ENCODE data around the gene STAT3. TPM values are rescaled to one million over a fixed set of nuclear protein-coding genes. Genes with fewer than 3 reads are reported as not detected.
A peak's percentile ranks its signal among the peaks of the same experiment; 100 is the strongest.

Gene STAT3
- total and polyA plus RNA-seq, 9 of the 15 experiments (the other 6 are each of a cell fraction or from before 2014, with no cell fraction given): 90.0 to 179 (median 114) TPM

GRCh38 chr17:42312285-42313130 lies 75.7 kb downstream of the STAT3 start (continued):
- TF ChIP-seq ZNF395 (CRISPR knock-in tag; IDR thresholded peaks at IDR 0.05): peak; percentile 95
- no peak for TF ChIP-seq ZNF436 (CRISPR knock-in tag; IDR thresholded peaks at IDR 0.05)
- TF ChIP-seq, protein P1, sequence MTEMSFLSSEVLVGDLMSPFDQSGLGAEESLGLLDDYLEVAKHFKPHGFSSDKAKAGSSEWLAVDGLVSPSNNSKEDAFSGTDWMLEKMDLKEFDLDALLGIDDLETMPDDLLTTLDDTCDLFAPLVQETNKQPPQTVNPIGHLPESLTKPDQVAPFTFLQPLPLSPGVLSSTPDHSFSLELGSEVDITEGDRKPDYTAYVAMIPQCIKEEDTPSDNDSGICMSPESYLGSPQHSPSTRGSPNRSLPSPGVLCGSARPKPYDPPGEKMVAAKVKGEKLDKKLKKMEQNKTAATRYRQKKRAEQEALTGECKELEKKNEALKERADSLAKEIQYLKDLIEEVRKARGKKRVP (CRISPR knock-in tag; IDR thresholded peaks at IDR 0.05): peak; percentile 19; the same call in 1 of the 2 replicates
- TF ChIP-seq AFF1 (IDR thresholded peaks at IDR 0.05; ENCODE audit: low read depth in 1 of 2, partially characterized antibody in 2 of 2): peak; percentile 48 to 50
- peak in 1 of 2 experiments; percentile 54; a peak in 1 of 3 replicates for TF ChIP-seq CBX3 (IDR thresholded peaks at IDR 0.05; ENCODE audit: borderline replicate concordance in 1 of 2, low read length in 2 of 2)
- TF ChIP-seq ARID3B (CRISPR knock-in tag; IDR thresholded peaks at IDR 0.05; ENCODE audit: borderline replicate concordance): peak; percentile 60; the same call in 1 of the 2 replicates
- TF ChIP-seq HDAC6 (IDR thresholded peaks at IDR 0.05; ENCODE audit: low read depth, low read length): no peak
- peak; percentile 86 for TF ChIP-seq L3MBTL2 (IDR thresholded peaks at IDR 0.05)
- no peak for TF ChIP-seq NCOA6 (IDR thresholded peaks at IDR 0.05)
- no peak for TF ChIP-seq ZFP1 (CRISPR knock-in tag; IDR thresholded peaks at IDR 0.05)
- TF ChIP-seq TEAD2 (tag; IDR thresholded peaks at IDR 0.05): no peak
- no peak for TF ChIP-seq CHD1 (IDR thresholded peaks at IDR 0.05; ENCODE audit: low read length)
